Suprapubic skin (tissue), 3 donors: ENCODE results near the gene BTF3.

Experiments used
- CTCF ChIP-seq, 2 donors: fragments of 200-600 bp in 1 of 2; fragments of 450-650 bp in 1 of 2; sonication (generic) in 1 of 2; IDR thresholded peaks; one replicate each; pipeline ENCODE4 v1.5.1; 2016 to 2019; ENCODE audit warnings: antibody characterized with exemption in 2 of 2, mild to moderate bottlenecking in 1 of 2, moderate library complexity in 1 of 2
- POLR2A ChIP-seq, 2 donors: fragments of 450-650 bp; IDR thresholded peaks; one replicate each; pipeline ENCODE4 v1.6.1; 2017; ENCODE audit warnings: antibody characterized with exemption in 2 of 2, mild to moderate bottlenecking in 2 of 2, moderate library complexity in 2 of 2

GRCh38 chr5:73496984-73497457 is 1.2 kb upstream of the BTF3 start:
- TF ChIP-seq POLR2A (IDR thresholded peaks at IDR 0.05), result no peak
- TF ChIP-seq CTCF (IDR thresholded peaks at IDR 0.05), result no peak
